Inferior parietal cortex (tissue), 1 donor: Measurements from ENCODE around the gene DOK6.

ENCODE experiments used
- DNase-seq: peaks from one replicate; pipeline ENCODE4 v3.0.0-alpha.2; 2016; ENCODE audit errors: extremely low spot score

DOK6 gene

DNA sequence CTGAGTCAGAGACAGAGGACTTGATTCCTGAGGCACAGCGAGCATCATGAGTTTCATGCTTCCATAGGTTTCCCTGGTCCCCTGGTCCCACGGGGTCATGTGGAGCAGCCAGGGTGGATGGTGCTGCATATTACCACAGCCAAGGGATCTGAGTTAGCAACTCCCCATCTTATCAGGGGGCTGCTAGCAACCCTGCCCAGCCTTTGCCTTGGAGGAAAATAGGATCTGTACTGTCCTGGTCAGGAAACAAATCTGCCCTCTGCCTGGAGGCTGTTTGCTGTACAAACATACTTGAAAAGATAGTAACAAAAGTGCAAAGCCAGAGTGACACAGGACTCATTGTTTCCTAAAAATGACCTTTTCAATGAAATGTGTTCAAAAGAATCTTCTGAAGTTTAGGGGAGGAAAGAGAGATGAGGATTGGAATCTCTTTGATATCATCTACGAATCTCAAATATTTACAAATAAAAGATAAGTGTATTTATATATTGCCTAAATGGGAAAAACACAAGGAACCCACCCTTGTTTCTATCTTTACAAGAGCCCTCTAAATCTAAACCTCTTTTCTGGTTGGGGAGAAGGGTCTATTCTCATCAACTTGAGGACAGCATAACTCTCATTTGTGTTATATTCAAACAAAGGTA is 352.2 kb downstream of the DOK6 start:
- no peak for DNase-seq

DNA sequence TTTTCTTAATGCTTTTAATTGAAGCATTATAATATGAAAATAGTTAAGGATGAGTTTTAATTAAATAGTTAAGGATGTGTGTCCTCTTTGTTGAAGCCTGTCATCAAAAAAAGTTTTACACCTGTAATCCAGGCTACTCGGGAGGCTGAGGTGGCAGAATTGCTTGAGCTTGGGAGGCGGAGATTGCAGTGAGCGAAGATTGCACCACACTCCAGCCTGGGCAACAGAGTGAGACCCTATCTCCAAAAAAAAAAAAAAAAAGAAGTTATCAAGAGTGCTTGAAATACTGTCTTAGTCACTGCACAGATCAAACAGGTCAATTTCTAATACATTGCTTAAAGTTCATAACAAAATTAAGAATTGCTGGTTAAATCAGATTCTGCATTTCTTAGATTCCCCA is 353.4 kb downstream of the DOK6 start:
- no peak for DNase-seq

DNA sequence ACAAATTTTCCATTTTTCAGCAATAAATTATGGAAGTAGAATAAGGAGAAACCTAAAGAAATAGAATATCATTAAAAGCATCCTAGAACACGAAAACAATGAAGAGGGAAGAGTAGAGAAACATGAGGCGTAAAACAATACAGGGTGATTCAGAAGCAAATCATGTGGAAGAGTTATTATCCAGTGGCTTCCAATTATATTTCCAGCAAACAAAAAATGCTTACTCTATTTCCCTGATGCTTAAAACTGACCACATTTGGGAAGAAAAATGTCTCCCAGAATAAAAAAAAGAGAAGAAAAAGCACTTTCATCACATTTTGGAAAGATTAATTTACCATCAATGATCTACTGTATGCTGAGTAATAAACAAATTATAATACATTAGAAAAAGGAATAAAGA is 354.4 kb downstream of the DOK6 start:
- DNase-seq = no peak

DNA sequence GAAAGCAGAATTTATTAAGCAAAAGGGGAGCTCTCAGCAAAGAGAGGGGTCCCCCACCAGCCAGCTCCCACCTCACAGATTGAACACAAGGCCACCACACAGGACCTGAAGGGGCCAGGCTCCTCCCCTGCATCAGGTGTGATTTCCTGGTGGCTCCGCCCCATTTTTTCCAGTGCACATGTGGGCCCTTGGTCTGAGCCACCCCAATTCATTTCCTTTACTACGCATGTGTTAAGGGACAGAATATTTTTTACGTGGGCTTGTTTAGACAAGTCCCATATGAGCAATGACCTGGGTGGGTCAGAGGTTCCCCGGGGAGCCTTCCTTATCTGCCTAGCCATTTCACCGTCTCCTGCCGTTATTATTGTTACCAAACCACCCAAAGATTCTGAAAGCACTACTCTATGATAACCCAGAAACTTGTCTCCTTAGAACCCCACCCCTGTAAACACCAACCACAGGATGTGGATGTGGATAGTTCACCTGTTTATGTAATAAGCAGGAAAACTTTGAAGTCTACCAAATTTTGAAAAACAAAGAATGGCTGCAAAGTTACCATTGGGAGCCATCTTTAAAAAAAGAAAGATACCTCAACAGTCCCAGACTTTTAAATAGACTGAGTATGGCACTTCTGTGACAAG is 355.3 kb downstream of the DOK6 start:
- no peak for DNase-seq

DNA sequence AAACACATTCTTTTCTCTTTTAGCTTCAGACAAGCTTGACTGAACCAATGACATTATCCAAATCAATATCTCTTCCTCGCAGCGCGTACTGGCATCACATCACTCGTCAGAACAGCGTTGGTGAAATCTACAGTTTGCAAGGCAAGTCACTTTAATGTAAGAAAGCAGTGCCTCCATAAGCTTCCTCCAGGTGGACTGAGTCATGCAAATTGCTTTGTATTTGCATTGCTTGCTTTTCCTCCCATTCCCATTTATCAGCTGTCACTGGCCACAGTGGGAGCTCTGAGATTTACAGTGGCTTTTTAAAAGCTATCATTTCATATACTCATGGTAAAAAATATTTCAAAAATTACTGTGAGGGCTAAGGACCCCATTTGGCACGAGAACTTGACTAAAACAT is 357.0 kb downstream of the DOK6 start:
- DNase-seq = no peak

DNA sequence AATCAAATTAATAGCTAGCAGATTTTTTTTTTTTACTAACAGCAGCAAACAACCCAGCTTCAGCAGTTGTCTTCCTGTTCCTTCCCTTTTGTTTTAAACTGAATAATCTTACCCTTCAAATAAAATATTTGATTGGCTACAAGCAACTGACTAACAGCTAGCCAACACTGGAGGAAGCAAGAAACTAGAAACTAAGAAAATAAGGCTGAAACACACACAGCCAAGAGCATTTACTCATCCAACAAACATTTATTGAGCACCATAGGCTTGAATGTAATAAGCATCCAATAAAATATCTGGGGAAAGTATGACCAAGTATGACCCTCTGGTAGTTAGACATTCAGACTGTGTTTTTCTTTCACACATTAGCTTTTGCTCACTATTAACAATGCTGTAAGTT is 357.8 kb downstream of the DOK6 start:
- DNase-seq = no peak

DNA sequence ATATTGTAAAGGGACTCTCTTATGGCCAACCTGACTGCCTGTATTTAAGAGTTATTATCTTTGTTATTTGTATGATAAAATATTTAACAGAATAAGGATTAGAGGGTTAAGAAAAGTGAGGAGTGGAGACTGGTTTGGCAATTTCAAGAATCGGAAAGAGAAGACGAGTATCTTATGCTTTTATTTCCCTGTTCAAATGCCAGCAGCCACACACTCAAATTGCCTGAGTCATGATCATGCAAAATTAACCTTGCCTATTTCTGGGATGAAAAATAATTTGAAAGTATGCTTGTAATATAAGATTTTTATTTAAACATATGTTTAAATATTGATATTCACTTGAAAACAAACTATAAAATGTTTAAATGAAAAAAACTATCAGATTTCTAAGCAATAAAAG is 358.4 kb downstream of the DOK6 start:
- DNase-seq = no peak

DNA sequence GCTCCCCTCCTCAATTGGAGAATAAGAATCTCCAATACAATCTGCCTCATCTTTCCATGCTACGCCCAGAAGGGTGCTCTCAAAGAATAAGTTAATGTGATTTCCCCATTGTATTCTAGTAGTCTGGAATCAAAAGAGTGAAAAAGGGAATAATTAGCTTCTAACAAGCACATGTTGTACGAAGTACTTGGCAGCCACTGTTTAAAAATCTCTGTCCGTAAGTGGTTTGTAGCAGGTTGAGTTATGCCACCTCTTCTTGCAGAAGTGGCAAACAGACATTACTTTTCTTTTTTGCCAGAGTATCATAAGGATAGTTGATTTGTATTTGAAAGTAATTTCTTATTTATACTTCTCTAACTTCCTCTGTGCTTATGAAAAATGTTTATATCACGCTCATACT is 362.3 kb downstream of the DOK6 start:
- DNase-seq = no peak

DNA sequence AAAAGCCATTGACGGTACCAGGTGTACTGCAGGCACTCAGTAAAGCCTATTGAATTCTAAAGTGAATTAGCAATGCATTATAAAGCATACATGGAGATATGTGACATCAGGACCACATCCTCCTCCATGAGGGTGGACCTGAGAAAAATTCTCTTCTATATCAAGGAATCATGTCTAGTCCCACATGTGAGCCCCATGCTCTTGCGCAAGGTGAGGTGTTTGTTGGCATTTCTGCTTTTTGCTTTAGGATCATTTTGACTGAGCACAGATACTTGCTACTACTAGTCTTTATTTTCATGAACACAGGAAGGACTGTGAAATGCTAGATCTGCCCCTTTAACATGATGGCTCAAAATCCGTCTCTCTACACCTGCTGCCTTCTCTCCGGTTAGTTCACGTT is 363.1 kb downstream of the DOK6 start:
- DNase-seq = no peak

DNA sequence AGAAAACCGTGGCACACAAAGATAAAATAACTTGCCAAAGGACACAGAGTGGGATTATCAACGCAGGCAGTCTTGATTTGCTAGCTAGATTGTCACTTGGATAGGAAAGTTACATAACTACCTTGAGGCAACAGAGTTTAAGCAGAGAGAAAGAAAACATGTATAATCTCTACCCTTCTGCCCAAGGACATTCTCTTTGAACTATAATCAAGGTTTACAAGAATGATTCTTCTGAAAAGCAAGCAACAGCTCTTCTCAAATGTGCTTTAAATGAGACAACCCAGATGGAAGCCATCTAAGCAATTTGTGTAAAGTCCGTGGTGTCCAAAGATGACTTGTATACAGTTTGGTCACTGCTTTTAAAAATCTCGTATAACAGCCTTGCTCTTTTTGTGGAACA is 369.6 kb downstream of the DOK6 start:
- no peak for DNase-seq

DNA sequence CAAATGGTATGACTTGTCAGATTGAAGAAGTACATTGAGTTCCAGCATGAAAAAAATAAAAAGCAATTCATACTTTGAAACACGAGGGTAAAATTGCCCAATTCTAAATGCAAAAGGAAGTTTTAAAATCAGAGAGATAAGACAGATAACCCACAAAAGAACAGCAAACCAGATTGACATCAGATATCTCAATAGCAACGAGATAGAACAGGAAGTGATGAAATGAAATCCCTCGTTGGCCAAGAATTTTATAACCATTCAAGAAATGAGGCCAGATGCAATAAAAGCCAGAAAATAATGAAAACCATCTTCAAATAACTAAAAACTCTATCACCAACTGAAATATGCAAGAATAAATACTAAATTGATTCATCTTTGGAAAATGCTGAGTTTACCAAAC is 374.1 kb downstream of the DOK6 start:
- DNase-seq = no peak

DNA sequence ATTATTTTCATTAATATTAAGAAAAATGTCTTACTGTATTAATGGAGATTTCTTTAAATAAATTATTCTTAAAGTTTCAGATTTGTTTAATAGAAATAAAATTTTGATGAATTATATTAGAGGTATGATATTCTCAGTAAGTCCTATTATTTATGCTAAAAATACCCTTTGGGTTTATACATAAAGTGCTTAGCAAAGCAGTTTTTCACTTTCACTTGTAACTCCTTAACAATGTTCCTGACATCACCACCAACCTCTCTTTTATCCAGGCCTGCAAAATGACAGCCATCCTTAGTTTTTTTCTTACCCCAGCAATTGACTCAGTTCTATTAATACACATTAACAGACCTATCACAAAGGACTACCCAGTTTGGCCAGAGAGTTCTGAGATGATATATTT is 376.6 kb downstream of the DOK6 start:
- no peak for DNase-seq

DNA sequence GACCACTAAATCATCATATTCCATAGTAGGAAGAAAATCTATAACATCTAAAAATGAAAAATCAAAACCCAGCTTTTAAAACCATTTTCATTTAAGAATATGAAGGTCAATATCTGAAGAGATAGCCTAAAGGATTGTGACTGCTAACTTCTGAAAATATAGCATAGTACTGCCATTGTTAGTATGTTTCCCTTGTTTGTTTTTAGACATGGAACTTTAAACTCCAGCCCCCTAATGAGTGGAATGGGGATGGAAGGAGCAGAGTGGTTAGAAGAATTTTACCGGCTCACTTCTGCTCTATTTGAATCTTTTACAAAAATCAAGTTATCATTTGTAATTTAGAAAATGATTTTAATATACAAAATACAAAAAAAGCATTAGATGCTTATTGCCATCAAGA is 378.0 kb downstream of the DOK6 start:
- DNase-seq = no peak

DNA sequence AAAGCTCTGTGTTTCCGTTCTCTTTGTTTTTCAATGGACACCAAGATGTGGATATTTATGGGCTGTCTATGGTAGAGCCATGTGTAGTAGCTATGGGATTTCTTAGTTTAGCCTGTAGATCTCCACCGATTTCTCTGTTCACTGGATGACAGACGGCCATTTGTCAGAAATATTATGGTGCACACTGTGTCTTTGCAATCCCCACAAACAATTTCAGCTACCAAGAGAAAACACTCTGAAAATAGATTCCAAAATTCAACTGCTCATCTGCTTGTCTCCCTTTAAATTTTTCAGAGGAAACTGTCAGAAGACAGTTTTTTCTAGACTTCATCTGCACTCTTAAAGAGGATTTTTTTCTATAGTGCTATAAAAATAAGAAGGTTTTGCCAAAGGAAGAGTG is 380.2 kb downstream of the DOK6 start:
- DNase-seq = no peak

DNA sequence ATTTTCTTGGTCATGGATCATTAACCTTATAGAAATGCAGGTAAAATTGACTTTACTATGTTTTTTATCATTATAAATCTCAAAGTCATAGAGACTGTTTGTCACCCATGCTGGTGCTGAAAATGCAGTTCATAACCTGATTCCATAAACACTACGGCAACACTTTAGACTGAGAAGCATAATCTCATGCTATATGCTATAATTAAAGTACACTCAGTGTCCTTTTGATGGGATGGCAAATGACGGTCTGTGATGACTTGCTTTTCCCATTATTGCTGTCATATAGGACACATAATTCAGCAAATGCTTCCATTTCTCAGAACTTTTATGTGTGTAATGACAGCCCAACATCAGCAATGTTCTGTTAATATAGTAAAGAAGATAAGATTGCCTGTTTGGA is 384.1 kb downstream of the DOK6 start:
- no peak for DNase-seq

DNA sequence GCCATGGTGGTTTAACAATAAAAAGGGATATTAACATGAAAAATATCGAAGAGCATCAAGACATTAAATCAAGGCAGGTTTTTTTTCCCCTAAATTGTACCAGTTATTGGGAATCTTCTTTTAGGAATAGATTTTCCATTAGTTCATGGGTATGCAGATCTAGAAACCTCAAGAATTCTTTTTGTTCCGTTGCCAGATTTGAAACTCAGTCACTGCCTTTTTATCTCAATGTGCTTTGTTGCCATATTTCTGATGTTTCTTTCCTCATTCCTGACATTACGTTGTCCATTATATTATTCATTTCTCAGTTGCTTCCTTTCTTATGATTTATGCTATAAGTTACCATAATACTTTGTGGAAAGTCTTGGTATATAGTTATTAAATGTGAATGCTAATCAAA is 384.8 kb downstream of the DOK6 start:
- no peak for DNase-seq

DNA sequence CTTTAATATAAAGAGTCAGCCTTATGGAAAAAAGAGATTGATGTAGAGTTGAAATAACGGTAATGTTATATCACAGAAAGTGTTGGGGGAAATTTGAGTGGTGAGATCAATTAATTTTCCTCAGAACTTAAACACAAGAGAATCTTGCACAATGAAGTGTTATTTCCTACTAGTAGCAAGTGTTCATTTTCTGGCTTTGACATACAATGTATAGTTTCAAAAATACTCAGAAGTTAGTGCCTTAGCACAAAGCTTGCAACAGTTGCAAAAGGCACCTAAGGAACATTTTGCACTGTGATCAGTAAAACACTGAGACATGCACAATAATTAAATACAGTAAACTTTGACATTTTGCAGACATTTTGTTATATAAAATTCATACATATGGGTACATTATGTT is 385.7 kb downstream of the DOK6 start:
- DNase-seq = no peak

DNA sequence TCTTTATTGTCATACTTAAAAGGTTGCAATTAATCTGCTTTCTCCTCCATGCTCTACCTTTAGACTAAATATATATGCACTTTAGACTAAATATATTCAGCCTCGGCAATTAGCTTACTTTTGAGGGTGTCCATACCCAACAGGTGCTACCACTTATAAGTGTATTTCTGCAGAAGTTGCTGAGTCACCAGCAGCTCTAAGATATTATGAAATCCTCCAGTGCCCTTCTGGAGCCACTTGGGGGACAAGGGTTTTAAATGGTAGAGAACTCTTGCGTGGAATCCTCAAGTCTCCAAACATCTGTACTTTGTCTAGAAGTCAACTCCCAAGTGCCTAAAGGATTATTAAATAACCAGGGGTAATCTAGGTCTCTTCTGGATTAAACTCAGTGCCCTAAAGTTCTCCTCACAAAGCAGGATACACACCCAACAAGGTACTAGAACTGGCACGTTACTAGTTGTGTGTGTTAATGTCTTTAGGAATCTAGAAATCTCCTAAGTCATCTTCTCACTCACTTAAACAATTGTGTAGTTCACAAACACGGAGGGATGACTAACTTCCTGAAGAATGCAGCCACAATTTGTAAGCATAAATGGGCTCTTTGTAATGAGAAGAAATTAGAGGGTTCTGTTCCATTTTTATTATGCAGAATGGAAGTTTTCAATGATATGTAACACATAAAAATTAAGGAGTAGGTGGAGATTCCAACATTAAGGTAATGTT is 387.3 kb downstream of the DOK6 start:
- no peak for DNase-seq

DNA sequence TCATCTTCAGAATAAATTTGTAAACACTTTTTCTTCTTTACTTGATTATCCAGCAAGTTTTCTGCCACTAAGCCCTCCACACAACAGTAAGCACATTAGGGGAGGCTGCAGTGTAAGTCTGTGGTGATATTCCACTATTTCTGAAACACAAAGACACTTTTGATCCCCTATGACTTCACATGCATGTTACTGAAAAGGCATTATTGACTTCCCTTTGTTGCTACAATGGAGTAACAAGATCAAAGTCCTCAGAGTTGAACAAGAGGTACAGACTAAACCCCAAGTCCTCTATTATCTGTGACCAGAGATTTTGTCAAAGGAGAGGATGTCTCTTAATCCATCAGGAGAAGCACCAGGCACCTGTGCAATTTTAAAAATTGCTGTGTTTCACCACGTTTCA is 389.1 kb downstream of the DOK6 start:
- DNase-seq = no peak

DNA sequence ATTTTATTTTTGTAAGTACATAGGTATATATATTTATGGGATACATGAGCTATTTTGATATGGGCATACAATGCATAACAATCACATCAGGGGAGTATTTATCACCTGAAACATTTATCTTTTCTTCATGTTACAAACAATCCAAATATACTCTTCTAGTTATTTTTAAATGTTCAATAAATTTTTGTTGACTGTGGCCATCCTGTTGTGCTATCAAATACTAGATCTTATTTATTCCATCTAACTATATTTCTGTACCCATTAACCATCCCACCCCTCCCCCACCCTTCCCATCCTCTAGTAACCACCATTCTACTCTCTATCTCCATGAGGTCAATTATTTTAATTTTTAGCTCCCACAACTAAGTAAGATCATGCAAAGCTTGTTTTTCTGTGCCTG is 390.0 kb downstream of the DOK6 start:
- no peak for DNase-seq

DNA sequence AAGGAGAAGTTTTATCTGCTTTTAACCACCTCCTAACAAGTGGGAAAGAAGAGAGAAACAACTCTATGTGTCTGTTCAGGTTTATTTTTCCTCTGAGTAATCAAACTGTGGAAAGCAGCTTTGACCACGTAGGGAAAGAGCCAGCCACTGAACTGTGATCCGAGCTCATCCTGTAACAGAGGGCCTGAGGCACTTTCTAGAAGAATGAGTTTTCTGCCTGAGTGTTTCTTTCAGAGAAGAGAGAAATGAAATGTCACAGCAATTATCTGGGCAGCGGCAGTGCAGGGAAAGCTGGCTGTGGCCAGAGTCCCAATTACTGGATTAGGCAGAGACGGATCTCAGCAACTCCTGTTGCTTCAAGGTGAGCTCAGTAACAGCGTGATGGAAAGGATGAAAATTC is 395.1 kb downstream of the DOK6 start:
- no peak for DNase-seq

DNA sequence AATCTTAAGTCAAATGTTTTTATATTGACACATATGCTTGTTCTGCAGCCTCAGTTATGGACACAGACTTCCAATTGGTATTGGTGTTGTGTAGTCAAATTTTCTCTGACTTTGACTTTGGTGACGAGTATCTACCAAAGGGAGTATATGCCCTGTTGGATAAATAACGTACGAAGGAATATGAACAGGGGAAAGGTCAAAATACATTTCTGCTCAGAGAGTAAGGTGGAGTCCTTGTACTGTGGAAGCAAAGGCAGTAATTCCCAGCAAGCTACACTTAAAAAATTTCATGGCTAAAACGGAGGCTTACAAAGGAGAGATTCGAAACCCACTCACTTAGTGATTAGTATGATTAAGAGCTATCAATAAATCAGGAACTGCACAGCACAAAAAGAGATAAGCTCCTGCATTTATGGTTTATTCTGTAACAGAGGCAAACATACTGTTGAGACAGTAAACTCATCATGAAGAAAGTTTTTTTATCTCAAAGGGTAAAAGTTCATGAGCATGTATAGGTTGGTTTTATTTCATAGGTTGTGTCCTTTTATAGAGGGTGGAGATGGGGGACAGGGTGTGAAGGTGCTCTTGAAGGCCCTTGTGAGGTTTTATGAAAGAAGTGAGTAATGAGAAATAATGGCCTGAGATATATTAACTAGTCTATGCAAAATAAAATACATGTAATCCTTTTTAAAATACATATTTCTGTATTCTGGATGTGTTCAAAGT is 404.3 kb downstream of the DOK6 start:
- no peak for DNase-seq

DNA sequence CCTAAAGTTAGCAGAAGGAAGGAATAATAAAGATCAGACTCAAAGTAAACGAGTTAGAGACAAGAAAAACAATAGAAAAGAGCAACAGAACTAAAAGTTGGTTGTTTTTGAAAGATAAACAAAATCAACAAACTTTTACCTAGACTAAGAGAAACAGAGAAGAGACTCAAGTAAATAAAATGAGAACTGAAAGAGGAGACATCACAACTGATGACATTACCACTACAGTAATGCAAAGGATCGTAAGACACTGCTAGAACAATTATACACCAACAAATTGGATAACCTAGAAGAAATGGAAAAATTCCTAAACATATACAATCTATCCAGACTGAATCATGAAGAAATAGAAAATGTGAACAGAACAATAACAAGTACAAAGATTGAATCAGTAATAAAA is 407.7 kb downstream of the DOK6 start:
- DNase-seq = no peak
